HG03039 (cell line): ENCODE data around the gene TAF15.

ENCODE experiments used
- ATAC-seq: cut with Tn5 transposase; IDR thresholded peaks from one replicate; pipeline ENCODE4 v1.9.1; 2021; ENCODE audit warnings: mild to moderate bottlenecking, moderate library complexity; ENCODE audit not compliant: unreplicated experiment

Gene TAF15

GRCh38 chr17:35786941-35787432, 22.3 kb upstream of the TAF15 start:
- ATAC-seq: no peak

- no peak for ATAC-seq
Measured at GRCh38 chr17:35788477-35789368, 20.6 kb upstream of the TAF15 start.

DNA sequence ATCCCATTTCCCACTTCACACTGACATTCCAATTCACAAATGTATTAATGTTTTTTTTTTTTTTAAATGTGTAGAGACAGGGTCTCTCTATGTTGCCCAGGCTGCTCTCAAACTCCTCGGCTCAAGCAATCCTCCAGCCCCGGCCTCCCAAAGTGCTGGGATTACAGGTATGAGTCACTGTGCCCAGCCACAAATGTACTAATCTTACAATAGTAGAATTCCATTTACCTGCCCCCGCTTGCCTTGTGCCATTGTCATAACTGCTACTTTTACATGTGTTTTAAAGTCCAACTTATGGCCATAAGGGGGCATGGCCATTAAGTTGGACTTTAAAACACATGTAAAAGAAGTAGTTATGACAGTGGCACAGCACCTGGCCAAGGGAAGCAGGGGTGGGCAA, 18.4 kb upstream of the TAF15 start:
- ATAC-seq: no peak

DNA sequence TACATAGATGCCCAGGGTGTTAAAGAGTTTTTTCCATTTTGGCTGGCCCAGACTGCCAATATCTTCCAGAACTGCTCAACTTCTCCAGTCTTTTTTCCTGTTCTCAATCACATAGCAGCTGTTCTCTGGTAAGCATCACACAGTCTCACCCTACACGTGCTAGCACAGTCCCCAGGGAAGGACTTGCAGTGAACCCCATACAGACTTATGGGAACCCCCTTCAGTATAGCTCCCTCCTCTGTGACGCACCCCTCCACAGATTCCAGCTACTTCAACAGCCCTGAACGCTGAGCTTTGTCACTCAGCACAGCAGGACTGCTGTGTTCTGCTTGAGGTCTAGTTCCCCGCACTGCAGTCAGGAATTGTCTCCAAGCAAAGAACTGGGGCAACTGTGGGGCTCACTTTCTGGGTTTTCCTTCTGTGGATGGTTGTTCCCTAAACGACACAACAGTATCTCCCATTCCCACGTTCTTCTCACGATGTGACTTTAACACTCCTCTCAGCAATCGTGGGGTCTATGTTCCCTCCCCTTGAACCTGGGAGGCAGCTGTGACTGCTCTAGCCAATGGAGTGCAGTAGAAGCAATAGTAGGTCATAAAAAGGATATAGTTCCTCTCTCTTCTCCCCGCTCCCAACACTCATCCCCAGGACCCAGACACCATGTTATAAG, 17.5 kb upstream of the TAF15 start:
- no peak for ATAC-seq

GRCh38 chr17:35793257-35793656, 16.0 kb upstream of the TAF15 start:
- no peak for ATAC-seq

- no peak for ATAC-seq
Measured at GRCh38 chr17:35795007-35795870, 14.0 kb upstream of the TAF15 start, which contains the start of gene MMP28. Gene MMP28, minus strand, starts transcription at chr17:35795641. Its CDS starts 264 bp downstream, at chr17:35795377.

GRCh38 chr17:35795871-35796265, 13.4 kb upstream of the TAF15 start:
- no peak for ATAC-seq

DNA sequence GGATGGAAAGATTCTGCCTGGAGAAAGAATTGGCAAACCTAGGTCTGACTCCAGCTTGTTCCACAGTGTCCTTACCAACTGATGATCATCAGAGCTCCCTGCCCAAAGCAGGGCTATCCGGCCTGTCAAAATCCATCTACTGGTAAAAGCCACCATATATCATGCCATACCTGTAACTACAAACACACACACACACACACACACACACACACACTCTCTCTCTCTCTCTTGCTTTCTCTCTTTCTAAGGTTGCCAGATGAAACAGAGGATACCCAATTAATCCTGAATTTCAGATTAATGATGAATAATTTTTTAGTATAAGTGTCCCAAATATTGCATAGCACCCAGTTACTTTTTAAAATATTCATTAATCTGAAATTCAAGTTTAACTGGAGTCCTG, 12.3 kb upstream of the TAF15 start:
- ATAC-seq: no peak

GRCh38 chr17:35797370-35797769, 11.9 kb upstream of the TAF15 start:
- ATAC-seq: no peak

- ATAC-seq: no peak
Measured at GRCh38 chr17:35797918-35798317, 11.4 kb upstream of the TAF15 start.

GRCh38 chr17:35799942-35800341, 9.3 kb upstream of the TAF15 start:
- ATAC-seq: no peak

DNA sequence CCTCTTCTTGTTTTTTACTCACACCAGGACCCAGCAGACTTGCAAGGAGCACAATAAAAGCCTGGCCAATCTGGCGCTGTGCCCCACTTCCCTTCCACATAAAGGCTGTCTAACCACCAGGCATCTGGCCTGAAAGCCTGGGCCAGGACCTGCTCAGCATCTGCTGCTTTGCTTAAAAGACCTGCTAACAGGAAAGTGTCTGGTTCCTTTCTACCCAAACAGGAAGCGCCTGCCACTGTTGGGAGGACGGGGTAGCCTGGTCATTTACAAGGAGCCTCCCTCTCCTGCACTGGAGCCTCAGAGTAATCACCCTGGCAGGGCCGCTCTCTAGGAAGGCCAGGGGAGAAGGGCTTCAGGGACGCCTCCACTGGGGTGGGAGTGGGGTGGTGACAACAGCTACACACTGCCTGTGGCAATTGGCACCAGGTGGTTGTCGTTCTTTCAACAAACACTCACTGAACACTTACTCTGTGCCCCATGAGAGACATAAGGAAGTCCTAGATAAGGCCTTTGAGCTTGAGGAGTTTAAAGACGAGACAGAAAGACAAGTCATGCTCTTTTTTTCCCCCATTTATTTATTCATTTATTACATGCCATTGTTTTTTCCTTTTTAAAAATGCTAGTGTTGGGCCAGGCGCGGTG, 7.6 kb upstream of the TAF15 start:
- ATAC-seq: no peak

GRCh38 chr17:35804658-35805192, 4.6 kb upstream of the TAF15 start:
- no peak for ATAC-seq

- ATAC-seq: no peak
Measured at GRCh38 chr17:35807371-35808144, 1.7 kb upstream of the TAF15 start.

GRCh38 chr17:35808240-35808961, 883 bp upstream of the TAF15 start:
- no peak for ATAC-seq

DNA sequence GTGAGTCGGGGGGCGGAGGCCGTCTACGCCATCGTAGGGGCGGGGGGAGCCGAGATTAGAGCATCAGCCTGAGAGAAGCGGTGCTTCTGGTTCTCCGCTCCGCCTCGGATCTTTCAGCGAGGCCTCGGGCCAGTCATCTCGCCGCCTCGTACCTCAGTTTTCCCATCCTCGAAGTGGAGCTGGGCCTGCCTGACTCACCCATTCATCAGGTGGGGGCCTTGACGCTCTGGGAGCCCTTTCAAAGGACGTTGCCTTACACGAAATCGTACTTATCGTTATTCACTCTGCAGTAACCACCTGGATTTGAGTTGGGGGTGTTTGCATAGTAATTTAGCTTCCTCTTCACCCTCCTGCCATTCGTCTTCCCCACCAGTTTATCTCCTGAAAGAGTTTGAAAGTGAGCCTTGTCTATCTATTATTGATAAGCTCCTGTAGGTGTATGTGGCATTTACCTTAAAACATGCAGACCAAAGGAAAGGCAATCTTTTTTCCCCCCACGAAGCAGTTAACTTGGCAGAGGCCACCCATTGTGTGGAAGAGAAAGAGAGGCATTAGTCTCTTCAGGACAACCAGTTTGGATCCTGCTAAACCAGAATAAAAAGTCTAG, 674 bp downstream of the TAF15 start:
- ATAC-seq: no peak

- no peak for ATAC-seq
Measured at GRCh38 chr17:35811759-35812158, 2.5 kb downstream of the TAF15 start.

DNA sequence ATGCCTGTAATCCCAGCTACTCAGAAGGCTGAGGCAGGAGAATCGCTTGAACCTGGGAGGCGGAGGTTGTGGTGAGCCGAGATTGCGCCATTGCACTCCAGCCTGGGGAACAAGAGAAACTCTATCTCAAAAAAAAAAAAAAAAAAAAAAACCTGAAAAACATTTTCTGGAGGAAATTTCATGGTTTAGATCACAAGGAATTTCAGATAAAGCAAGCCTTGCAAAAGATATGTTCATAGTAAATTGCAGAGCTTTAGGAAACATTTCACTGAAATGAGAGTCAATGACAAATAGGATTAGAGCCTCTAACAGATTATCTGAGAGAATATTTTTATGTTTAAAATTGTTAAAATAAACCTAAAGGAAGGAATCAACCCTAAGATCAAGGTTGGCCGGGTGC, 3.2 kb downstream of the TAF15 start:
- no peak for ATAC-seq

DNA sequence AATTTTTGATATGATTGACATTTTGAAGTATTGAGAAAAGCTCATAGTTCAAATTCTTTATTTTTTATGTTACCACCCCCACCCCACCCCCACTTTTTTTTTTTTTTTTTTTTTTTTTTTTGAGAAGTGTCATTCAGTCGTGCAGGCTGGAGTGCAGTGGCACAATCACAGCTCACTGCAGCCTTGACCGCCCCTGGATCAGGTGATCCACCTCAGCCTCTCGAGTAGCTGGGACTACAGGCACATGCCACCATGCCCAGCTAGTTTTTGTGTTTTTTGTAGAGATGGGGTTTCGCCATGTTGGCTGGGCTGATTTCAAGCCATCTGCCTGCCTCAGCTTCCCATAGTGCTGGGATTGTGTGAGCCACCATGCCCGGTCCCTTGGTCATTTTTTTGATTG, 7.4 kb downstream of the TAF15 start:
- ATAC-seq: no peak
